ENCODE data around the gene MCOLN3.
"Not testable (repeated sequence)": the region's sequence is repeated elsewhere in the genome, so short reads cannot be mapped to it uniquely, and the experiment has no call there.

MCOLN3 gene

GRCh38 chr1:85047472-85048295, 616 bp downstream of the MCOLN3 start:
- DNase-seq: no peak

GRCh38 chr1:85047144-85047471, 1.2 kb downstream of the MCOLN3 start:
- no peak for DNase-seq

- no peak for DNase-seq
Measured at GRCh38 chr1:85042413-85042812, 5.9 kb downstream of the MCOLN3 start.

- DNase-seq: no peak
Measured at GRCh38 chr1:85041793-85042192, 6.5 kb downstream of the MCOLN3 start.

- DNase-seq: no peak
Measured at GRCh38 chr1:85033221-85033620, 15.1 kb downstream of the MCOLN3 start.

- DNase-seq: no peak
Measured at GRCh38 chr1:85030536-85030935, 17.8 kb downstream of the MCOLN3 start.

GRCh38 chr1:85028151-85028550, 20.1 kb downstream of the MCOLN3 start:
- DNase-seq: no peak

GRCh38 chr1:85027242-85027983, 20.9 kb downstream of the MCOLN3 start:
- peak; percentile 18 for DNase-seq

GRCh38 chr1:85025940-85026339, 22.4 kb downstream of the MCOLN3 start:
- DNase-seq: no peak

GRCh38 chr1:85024736-85025135, 23.6 kb downstream of the MCOLN3 start:
- no peak for DNase-seq

GRCh38 chr1:85022700-85023099, 25.6 kb downstream of the MCOLN3 start:
- DNase-seq: no peak

GRCh38 chr1:85019994-85020393, 28.3 kb downstream of the MCOLN3 start:
- no peak for DNase-seq

GRCh38 chr1:85015826-85016225, 32.5 kb downstream of the MCOLN3 start:
- no peak for DNase-seq

GRCh38 chr1:85005641-85006040, 42.7 kb downstream of the MCOLN3 start:
- DNase-seq: not testable (repeated sequence)

GRCh38 chr1:85001742-85002141, 46.6 kb downstream of the MCOLN3 start:
- no peak for DNase-seq

- peak; percentile 56 for DNase-seq
Measured at GRCh38 chr1:84998642-84999280, 49.5 kb downstream of the MCOLN3 start.

GRCh38 chr1:84997667-84998600, 50.4 kb downstream of the MCOLN3 start:
- no peak for DNase-seq

GRCh38 chr1:84996846-84997666, 51.2 kb downstream of the MCOLN3 start, which contains the start of gene MCOLN2:
Gene MCOLN2, minus strand, starts transcription at chr1:84997113. Its CDS starts 241 bp downstream, at chr1:84996872.
- DNase-seq: peak; percentile 46

- no peak for DNase-seq
Measured at GRCh38 chr1:84995484-84996334, 52.6 kb downstream of the MCOLN3 start.

GRCh38 chr1:84991097-84991920, 57.0 kb downstream of the MCOLN3 start:
- DNase-seq: no peak
